GM18873 (cell line): ENCODE data around the gene JAG1.
"Not testable (repeated sequence)": the region's sequence is repeated elsewhere in the genome, so short reads cannot be mapped to it uniquely, and the experiment has no call there.

ENCODE experiments used
- ATAC-seq: cut with Tn5 transposase; IDR thresholded peaks from one replicate; pipeline ENCODE4 v1.9.1; 2021; ENCODE audit warnings: mild to moderate bottlenecking, moderate library complexity, moderate number of reproducible peaks; ENCODE audit not compliant: unreplicated experiment, low FRiP score

The JAG1 gene

DNA sequence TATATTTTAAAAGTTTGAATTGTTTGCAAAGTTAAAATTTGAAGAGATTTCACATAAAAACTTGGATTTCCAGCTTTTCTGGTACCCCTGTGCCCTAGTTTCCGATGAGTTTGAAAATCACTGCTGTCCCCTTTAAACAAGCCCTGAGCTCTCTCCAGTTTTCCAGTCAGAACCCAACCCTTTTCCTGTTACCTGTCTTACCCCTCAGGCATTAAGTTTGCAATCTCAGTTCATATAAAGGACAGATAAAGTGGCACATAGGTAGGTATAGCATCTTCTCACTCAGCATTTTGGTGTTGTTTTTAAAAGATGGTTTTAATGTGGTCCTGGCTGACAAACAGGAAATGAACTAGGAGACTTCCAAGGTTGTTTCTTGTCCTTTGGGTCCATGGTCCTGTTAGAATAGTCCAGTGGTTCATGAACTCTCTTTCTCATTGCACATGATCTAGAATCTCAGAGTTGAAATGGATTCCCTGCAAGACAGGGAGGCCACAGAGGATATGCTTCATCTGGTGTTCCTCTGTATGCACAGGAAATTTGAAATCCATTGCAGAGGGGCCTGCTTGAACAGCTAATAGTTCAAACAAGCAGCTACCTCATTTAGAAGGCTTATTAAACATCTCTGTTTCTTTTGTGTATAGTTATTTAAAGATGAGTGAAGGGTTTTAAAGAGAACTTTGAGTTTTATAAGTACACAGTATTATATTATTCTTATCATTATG is 82.7 kb downstream of the JAG1 start:
- ATAC-seq, result no peak

DNA sequence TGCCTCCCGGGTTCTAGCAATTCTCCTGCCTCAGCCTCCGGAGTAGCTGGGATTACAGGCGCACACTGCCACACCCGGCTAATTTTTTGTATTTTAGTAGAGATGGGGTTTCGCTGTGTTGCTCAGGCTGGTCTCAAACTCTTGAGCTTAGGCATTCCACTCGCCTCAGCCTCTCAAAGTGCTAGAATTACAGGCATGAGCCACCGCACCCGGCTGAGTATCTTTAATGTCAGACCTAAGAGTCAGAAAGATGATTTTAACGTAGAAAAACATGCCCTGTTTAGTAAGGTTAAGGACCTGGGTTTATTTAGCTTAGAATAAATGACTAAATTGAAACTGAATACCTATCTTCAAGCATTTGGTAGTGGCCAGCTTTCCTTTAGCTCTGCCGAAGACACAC is 83.4 kb downstream of the JAG1 start:
- ATAC-seq, result not testable (repeated sequence)
